Smooth muscle cell (in vitro differentiated cells): ENCODE data around the gene AGXT2. TPM values are rescaled to one million over a fixed set of nuclear protein-coding genes. Genes with fewer than 3 reads are reported as not detected.
"Not testable (repeated sequence)": the region's sequence is repeated elsewhere in the genome, so short reads cannot be mapped to it uniquely, and the experiment has no call there.

Experiments used
- DNase-seq: peaks from one replicate; lab custom pipeline; 2025; ENCODE audit not compliant: unreplicated experiment; lab: John Stamatoyannopoulos, UW
- H2AFZ ChIP-seq: fragments of 200-600 bp; sonication (generic); 2 replicates; pipeline ENCODE4 v1.6.0; 2016; ENCODE audit warnings: antibody characterized with exemption, low read depth, mild to moderate bottlenecking
- H3F3A ChIP-seq: fragments of 200-600 bp; sonication (generic); 2 replicates; pipeline ENCODE4 v1.6.0; 2017; ENCODE audit warnings: antibody characterized with exemption, low read depth
- H3K27ac ChIP-seq: fragments of 200-600 bp; sonication (generic); 2 replicates; pipeline ENCODE4 v1.5.1; 2016; ENCODE audit warnings: low read depth, mild to moderate bottlenecking
- H3K27me3 ChIP-seq: fragments of 200-600 bp; sonication (generic); 2 replicates; pipeline ENCODE4 v1.6.1; 2016; ENCODE audit warnings: low read depth, mild to moderate bottlenecking
- H3K36me3 ChIP-seq: fragments of 200-600 bp; sonication (generic); 2 replicates; pipeline ENCODE4 v1.5.1; 2016; ENCODE audit warnings: low read depth
- H3K4me1 ChIP-seq: fragments of 200-600 bp; sonication (generic); 2 replicates; pipeline ENCODE4 v1.5.1; 2016; ENCODE audit warnings: low read depth
- H3K4me2 ChIP-seq: fragments of 200-600 bp; sonication (generic); 2 replicates; pipeline ENCODE4 v1.6.0; 2016; ENCODE audit warnings: mild to moderate bottlenecking
- H3K4me3 ChIP-seq: fragments of 200-600 bp; sonication (generic); 2 replicates; pipeline ENCODE4 v1.5.1; 2016; ENCODE audit warnings: mild to moderate bottlenecking
- H3K79me2 ChIP-seq: fragments of 200-600 bp; sonication (generic); 2 replicates; pipeline ENCODE4 v1.6.0; 2016; ENCODE audit warnings: low read depth, mild to moderate bottlenecking
- H3K9ac ChIP-seq: fragments of 200-600 bp; sonication (generic); 2 replicates; pipeline ENCODE4 v1.6.0; 2016; ENCODE audit warnings: low read depth
- H3K9me3 ChIP-seq: fragments of 200-600 bp; sonication (generic); replicated peaks from 2 replicates; pipeline ENCODE4 v1.5.1; 2016; ENCODE audit warnings: low read depth
- H4K20me1 ChIP-seq: fragments of 200-600 bp; sonication (generic); 2 replicates; pipeline ENCODE4 v1.6.0; 2016; ENCODE audit warnings: low read depth
- WGBS: methylation state at CpG from one replicate; pipeline ENCODE4 v1.1.7; 2016; ENCODE audit warnings: low lambda C conversion rate; 5-methylcytosine and 5-hydroxymethylcytosine counted together
- polyA plus RNA-seq: library from polyadenylated mRNA; unstranded; fragments of >200 nt; fragmentation: Nextera tagmentation; extraction: Ambion mirVana; gene quantifications from 2 replicates; pipeline ENCODE4 v1.2.1, GENCODE V29; 2016
- total RNA-seq: library from RNA; depleted of rRNA; stranded (reverse); fragments of >200 nt; gene quantifications from 2 replicates; pipeline ENCODE4 v1.2.3, GENCODE V29; 2014
- TF ChIP-seq, protein P1 (sequence below): fragments of 200-600 bp; sonication (generic); IDR thresholded peaks from 2 replicates; pipeline ENCODE4 v1.5.1; 2017; ENCODE audit warnings: borderline replicate concordance, mild to moderate bottlenecking, antibody characterized with exemption; ENCODE audit not compliant: insufficient read depth, poor library complexity, severe bottlenecking

AGXT2 gene
- total and polyA plus RNA-seq, 2 experiments from 2014 or later = not detected

DNA sequence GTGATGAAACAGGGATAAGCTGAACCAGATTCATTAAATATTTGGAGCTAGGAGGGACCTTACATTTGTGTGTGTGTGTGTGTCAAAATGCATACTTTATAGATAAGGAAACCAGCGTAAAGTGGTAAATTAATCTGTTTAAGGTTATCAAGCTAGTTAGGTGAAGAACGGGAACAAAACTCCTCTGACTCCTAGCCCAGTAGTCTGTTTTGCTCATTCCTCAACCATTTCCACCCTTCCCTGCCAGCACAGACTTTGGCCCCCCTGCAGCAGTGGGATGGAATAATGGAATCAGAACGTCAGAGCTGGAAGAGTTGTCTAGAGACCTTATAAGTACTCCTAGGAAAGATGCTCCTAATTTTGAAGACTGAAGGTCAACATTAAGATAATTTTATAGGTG, 6.5 kb downstream of the AGXT2 start:
- no peaks in the 10 kb centered on the region for H3K79me2 ChIP-seq
- no peak overlapping the region for H3K4me3 ChIP-seq
- no peak overlapping the region for H2AFZ ChIP-seq
- H3K27ac ChIP-seq = no peak overlapping the region
- H3K4me2 ChIP-seq = no peak overlapping the region
- H3K9ac ChIP-seq = no peak overlapping the region
- no peaks in the 10 kb centered on the region for H3K27me3 ChIP-seq
- WGBS = 70% methylated on average over 3 of the region's 3 CpGs
- H3F3A ChIP-seq = no peaks in the 10 kb centered on the region
- DNase-seq = no peak
- H3K9me3 ChIP-seq = no peaks in the 10 kb centered on the region
- H3K36me3 ChIP-seq = no peaks in the 10 kb centered on the region
- no peaks in the 10 kb centered on the region for H3K4me1 ChIP-seq
- TF ChIP-seq, protein P1, sequence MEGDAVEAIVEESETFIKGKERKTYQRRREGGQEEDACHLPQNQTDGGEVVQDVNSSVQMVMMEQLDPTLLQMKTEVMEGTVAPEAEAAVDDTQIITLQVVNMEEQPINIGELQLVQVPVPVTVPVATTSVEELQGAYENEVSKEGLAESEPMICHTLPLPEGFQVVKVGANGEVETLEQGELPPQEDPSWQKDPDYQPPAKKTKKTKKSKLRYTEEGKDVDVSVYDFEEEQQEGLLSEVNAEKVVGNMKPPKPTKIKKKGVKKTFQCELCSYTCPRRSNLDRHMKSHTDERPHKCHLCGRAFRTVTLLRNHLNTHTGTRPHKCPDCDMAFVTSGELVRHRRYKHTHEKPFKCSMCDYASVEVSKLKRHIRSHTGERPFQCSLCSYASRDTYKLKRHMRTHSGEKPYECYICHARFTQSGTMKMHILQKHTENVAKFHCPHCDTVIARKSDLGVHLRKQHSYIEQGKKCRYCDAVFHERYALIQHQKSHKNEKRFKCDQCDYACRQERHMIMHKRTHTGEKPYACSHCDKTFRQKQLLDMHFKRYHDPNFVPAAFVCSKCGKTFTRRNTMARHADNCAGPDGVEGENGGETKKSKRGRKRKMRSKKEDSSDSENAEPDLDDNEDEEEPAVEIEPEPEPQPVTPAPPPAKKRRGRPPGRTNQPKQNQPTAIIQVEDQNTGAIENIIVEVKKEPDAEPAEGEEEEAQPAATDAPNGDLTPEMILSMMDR = no peak
- H4K20me1 ChIP-seq = no peaks in the 10 kb centered on the region

DNA sequence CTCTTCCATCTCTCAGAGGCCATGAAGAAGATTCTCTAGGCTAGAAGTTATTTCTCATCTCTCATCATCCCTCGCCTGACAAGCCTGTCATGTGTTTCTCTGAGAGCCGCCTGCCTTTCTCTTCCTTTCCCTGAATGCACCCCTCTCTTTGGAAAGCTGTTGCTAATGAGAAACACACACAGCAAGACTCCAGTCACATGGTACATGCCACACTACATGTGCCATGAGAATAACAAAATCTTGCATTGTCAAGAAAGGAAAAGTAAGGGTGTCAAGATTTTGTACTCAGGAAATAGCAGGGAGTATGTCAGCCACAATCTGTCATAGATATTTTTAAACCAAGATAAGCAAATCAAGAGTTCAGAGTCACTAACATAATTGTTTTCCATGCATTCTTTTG, 8.9 kb downstream of the AGXT2 start:
- H3K79me2 ChIP-seq = no peaks in the 10 kb centered on the region
- WGBS = 58% methylated on average over 2 of the region's 2 CpGs
- H3F3A ChIP-seq = no peaks in the 10 kb centered on the region
- H3K9me3 ChIP-seq = no peaks in the 10 kb centered on the region
- H3K27ac ChIP-seq = no peak overlapping the region
- H3K4me2 ChIP-seq = no peak overlapping the region
- H3K9ac ChIP-seq = no peak overlapping the region
- no peak for DNase-seq
- TF ChIP-seq, protein P1 = no peak
- no peaks in the 10 kb centered on the region for H3K27me3 ChIP-seq
- H2AFZ ChIP-seq = no peak overlapping the region
- H3K4me1 ChIP-seq = no peaks in the 10 kb centered on the region
- H4K20me1 ChIP-seq = no peaks in the 10 kb centered on the region
- H3K4me3 ChIP-seq = no peak overlapping the region
- no peaks in the 10 kb centered on the region for H3K36me3 ChIP-seq

DNA sequence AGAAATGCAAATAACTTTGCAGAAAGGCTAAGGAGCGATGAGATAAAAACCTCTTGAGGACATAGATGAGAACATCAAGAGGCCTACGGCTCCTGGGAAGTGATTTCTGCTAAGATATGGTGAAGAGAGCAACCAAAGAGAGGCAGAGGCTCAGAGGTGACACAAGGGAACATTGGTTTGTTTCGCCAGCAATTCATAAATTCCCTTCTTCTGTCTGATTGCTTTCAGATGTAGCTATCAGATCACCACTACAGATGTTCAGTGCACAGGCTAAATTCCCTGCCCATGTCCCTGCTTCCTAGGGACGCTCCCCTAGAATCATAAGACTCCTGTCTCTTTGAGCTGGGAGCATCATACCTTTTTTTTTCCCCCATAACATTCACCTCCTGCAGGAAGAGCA, 11.2 kb downstream of the AGXT2 start:
- H3F3A ChIP-seq = no peaks in the 10 kb centered on the region
- DNase-seq = no peak
- no peak overlapping the region for H3K9ac ChIP-seq
- H3K36me3 ChIP-seq = no peaks in the 10 kb centered on the region
- H3K4me3 ChIP-seq = no peak overlapping the region
- no peaks in the 10 kb centered on the region for H4K20me1 ChIP-seq
- WGBS = 84% methylated on average over 4 of the region's 4 CpGs
- no peaks in the 10 kb centered on the region for H3K9me3 ChIP-seq
- H3K27me3 ChIP-seq = no peaks in the 10 kb centered on the region
- TF ChIP-seq, protein P1 = no peak
- no peaks in the 10 kb centered on the region for H3K4me1 ChIP-seq
- H3K27ac ChIP-seq = no peak overlapping the region
- no peaks in the 10 kb centered on the region for H3K79me2 ChIP-seq
- no peak overlapping the region for H3K4me2 ChIP-seq
- H2AFZ ChIP-seq = no peak overlapping the region

DNA sequence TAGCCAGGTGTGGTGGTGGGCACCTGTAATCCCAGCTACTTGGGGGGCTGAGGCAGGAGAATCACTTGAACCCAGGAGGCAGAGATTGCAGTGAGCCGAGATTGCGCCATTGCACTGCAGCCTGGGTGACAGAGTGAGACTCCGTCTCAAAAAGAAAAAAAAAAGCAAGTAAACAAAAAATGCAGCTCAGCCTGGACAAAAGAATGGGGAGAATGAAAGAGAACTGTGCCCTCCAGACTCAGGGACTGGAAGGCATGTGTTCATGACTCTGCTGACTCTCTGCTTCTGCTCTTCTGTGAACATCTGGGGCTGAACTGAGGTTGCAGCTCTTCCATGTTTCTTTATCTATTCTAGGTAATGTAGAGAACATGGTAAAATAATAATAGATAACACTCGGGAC, 11.8 kb downstream of the AGXT2 start:
- not testable (repeated sequence) for H3F3A ChIP-seq, H2AFZ ChIP-seq, DNase-seq, H3K79me2 ChIP-seq, H3K9me3 ChIP-seq, H3K9ac ChIP-seq, H3K27ac ChIP-seq, H3K4me2 ChIP-seq, H3K4me1 ChIP-seq, H4K20me1 ChIP-seq, H3K36me3 ChIP-seq, H3K27me3 ChIP-seq, H3K4me3 ChIP-seq
- WGBS = 88% methylated on average over 4 of the region's 4 CpGs
